ENCODE measurements around the gene ZNF480.

DNA sequence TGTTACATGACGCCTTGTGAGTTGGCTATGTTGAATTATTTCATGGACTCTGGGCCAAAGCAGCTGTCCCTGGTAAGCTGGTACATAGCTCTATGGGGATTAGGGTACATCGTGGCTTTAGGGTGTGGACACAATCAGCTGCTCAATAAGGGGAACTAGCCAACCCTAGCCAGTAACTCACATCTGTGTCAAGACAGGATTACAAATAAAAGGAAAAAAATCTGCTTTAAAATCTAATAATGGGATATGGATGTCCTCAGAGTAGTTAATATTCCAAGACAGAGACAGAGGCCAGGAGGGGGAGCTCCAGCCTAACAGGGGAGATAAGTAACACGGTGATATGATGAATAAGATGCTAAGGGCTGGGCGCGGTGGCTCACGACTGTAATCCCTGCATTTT, 48.7 kb upstream of the ZNF480 start:
- TF ChIP-seq POLR2AphosphoS5 (IDR thresholded peaks at IDR 0.05; ENCODE audit: borderline replicate concordance, low read depth, low read length) (no peak), EZH2 (IDR thresholded peaks at IDR 0.05) (no peak)
